ENCODE data around the gene ROS1.

ROS1 gene

GRCh38 chr6:117309611-117310010, 116.1 kb downstream of the ROS1 start:
- no peak for TF ChIP-seq CTCF (IDR thresholded peaks at IDR 0.05; ENCODE audit: extremely low read depth, insufficient read depth, missing control alignments)
- no peak for DNase-seq (ENCODE audit: low spot score)
- in situ Hi-C loops (cut with MboI; ENCODE audit: low pct_unique_long_range_greater_than_20kb, low sequenced_read_pairs, unreplicated experiment) = no loop called here

GRCh38 chr6:117309069-117309468, 116.7 kb downstream of the ROS1 start:
- in situ Hi-C loops (cut with MboI; ENCODE audit: low pct_unique_long_range_greater_than_20kb, low sequenced_read_pairs, unreplicated experiment) = no loop called here
- DNase-seq (ENCODE audit: low spot score) = no peak
- no peak for TF ChIP-seq CTCF (IDR thresholded peaks at IDR 0.05; ENCODE audit: extremely low read depth, insufficient read depth, missing control alignments)

- no peak for TF ChIP-seq CTCF (IDR thresholded peaks at IDR 0.05; ENCODE audit: extremely low read depth, insufficient read depth, missing control alignments)
- in situ Hi-C loops (cut with MboI; ENCODE audit: low pct_unique_long_range_greater_than_20kb, low sequenced_read_pairs, unreplicated experiment) = no loop called here
- no peak for DNase-seq (ENCODE audit: low spot score)
Observed at GRCh38 chr6:117307655-117308054, 118.1 kb downstream of the ROS1 start.

- no peak for DNase-seq (ENCODE audit: low spot score)
- in situ Hi-C loops (cut with MboI; ENCODE audit: low pct_unique_long_range_greater_than_20kb, low sequenced_read_pairs, unreplicated experiment) = no loop called here
- no peak for TF ChIP-seq CTCF (IDR thresholded peaks at IDR 0.05; ENCODE audit: extremely low read depth, insufficient read depth, missing control alignments)
Observed at GRCh38 chr6:117306227-117306790, 119.4 kb downstream of the ROS1 start.

- TF ChIP-seq CTCF (IDR thresholded peaks at IDR 0.05; ENCODE audit: extremely low read depth, insufficient read depth, missing control alignments) = no peak
Observed at GRCh38 chr6:117304446-117304845, 121.3 kb downstream of the ROS1 start.

GRCh38 chr6:117303323-117303722, 122.4 kb downstream of the ROS1 start:
- in situ Hi-C loops (cut with MboI; ENCODE audit: low pct_unique_long_range_greater_than_20kb, low sequenced_read_pairs, unreplicated experiment) = no loop called here
- DNase-seq (ENCODE audit: low spot score) = no peak
- TF ChIP-seq CTCF (IDR thresholded peaks at IDR 0.05; ENCODE audit: extremely low read depth, insufficient read depth, missing control alignments) = no peak

More at GRCh38 chr6:117304446-117304845, 121.3 kb downstream of the ROS1 start:
- DNase-seq (ENCODE audit: low spot score) = no peak
- in situ Hi-C loops (cut with MboI; ENCODE audit: low pct_unique_long_range_greater_than_20kb, low sequenced_read_pairs, unreplicated experiment) = no loop called here

GRCh38 chr6:117298941-117299340, 126.8 kb downstream of the ROS1 start:
- TF ChIP-seq CTCF (IDR thresholded peaks at IDR 0.05; ENCODE audit: extremely low read depth, insufficient read depth, missing control alignments) = no peak
- in situ Hi-C loops (cut with MboI; ENCODE audit: low pct_unique_long_range_greater_than_20kb, low sequenced_read_pairs, unreplicated experiment) = no loop called here
- no peak for DNase-seq (ENCODE audit: low spot score)
